Fibroblast of lung (primary cell): ENCODE results near the gene SLC39A8. TPM values are rescaled to one million over a fixed set of nuclear protein-coding genes. Genes with fewer than 3 reads are reported as not detected.
A peak's percentile ranks its signal among the peaks of the same experiment; 100 is the strongest.

Source experiments
- DNase-seq, 2 donors: peaks; one replicate each; pipeline versions ENCODE4 v3.0.0 to v3.0.0-alpha.2; 2010; ENCODE audit warnings: low read depth in 2 of 2
- H2AFZ ChIP-seq: 2 replicates; pipeline ENCODE4 v1.5.1; 2012; ENCODE audit warnings: low read length, control low read depth, inconsistent platforms
- H3K27ac ChIP-seq: 2 replicates; pipeline ENCODE4 v1.5.1; 2011; ENCODE audit warnings: low read length, control low read depth; ENCODE audit not compliant: insufficient read depth
- H3K27me3 ChIP-seq: 2 replicates; pipeline ENCODE4 v1.5.1; 2011; ENCODE audit warnings: mild to moderate bottlenecking, low read length; ENCODE audit not compliant: control insufficient read depth, insufficient read depth
- H3K36me3 ChIP-seq: 2 replicates; pipeline ENCODE4 v1.5.1; 2011; ENCODE audit warnings: low read length; ENCODE audit not compliant: control insufficient read depth, insufficient read depth
- H3K4me1 ChIP-seq: 2 replicates; pipeline ENCODE4 v1.5.1; 2011; ENCODE audit warnings: low read length; ENCODE audit not compliant: control insufficient read depth, insufficient read depth; ENCODE audit errors: extremely low read depth
- H3K4me2 ChIP-seq: 2 replicates; pipeline ENCODE4 v1.5.1; 2011; ENCODE audit warnings: low read length, control low read depth; ENCODE audit not compliant: insufficient read depth; ENCODE audit errors: extremely low read depth
- H3K4me3 ChIP-seq, 4 experiments: fragments of 200-600 bp in 1 of 4; sonication (generic) in 1 of 4; replicated peaks in 1 of 4; 2 replicates each; pipeline ENCODE4 v1.5.1; 2011 to 2016; ENCODE audit warnings: low read length in 4 of 4, low read depth in 3 of 4, mild to moderate bottlenecking in 3 of 4, control low read depth in 2 of 4, inconsistent platforms in 1 of 4, mixed read lengths in 1 of 4; ENCODE audit not compliant: insufficient read depth in 1 of 4; ENCODE audit errors: control extremely low read depth in 1 of 4
- H3K79me2 ChIP-seq: 2 replicates; pipeline ENCODE4 v1.5.1; 2012; ENCODE audit warnings: mild to moderate bottlenecking, low read length, inconsistent platforms; ENCODE audit not compliant: control insufficient read depth, insufficient read depth
- H3K9ac ChIP-seq: 2 replicates; pipeline ENCODE4 v1.5.1; 2011; ENCODE audit warnings: mild to moderate bottlenecking, low read length, control low read depth; ENCODE audit not compliant: insufficient read depth
- H3K9me3 ChIP-seq: 2 replicates; pipeline ENCODE4 v1.5.1; 2012; ENCODE audit warnings: low read depth, low read length; ENCODE audit not compliant: control insufficient read depth, insufficient read depth
- H4K20me1 ChIP-seq: 2 replicates; pipeline ENCODE4 v1.5.1; 2011; ENCODE audit warnings: low read length; ENCODE audit not compliant: control insufficient read depth, insufficient read depth; ENCODE audit errors: extremely low read depth
- EZH2 ChIP-seq: IDR thresholded peaks from 2 replicates; pipeline ENCODE4 v1.5.1; 2012; ENCODE audit warnings: low read length, control low read depth, mild to moderate bottlenecking; ENCODE audit errors: missing control alignments
- polyA plus RNA-seq, 2 donors: library from polyadenylated mRNA; depleted of rRNA in 1 of 2; stranded (reverse) in 1 of 2; unstranded in 1 of 2; fragments of >200 nt; gene quantifications; 2 replicates each; pipeline ENCODE4 v1.2.1, GENCODE V29; 2011 to 2012; ENCODE audit warnings: missing spikeins in 1 of 2
- total RNA-seq: library from RNA; depleted of rRNA; stranded (reverse); fragments of >200 nt; gene quantifications from 2 replicates; pipeline ENCODE4 v1.2.1, GENCODE V29; 2014
- TF ChIP-seq, protein P1 (sequence below), 2 donors: IDR thresholded peaks in 1 of 2; conservative IDR thresholded peaks in 1 of 2; 1 replicate in 1 of 2; 2 replicates in 1 of 2; pipeline ENCODE4 v1.5.1; 2011 to 2012; ENCODE audit warnings: low read length in 2 of 2, control low read depth in 1 of 2, inconsistent platforms in 1 of 2, low read depth in 1 of 2, mild to moderate bottlenecking in 1 of 2

Gene SLC39A8
- total and polyA plus RNA-seq, 2 donors (not counting 1 experiment from before 2014, with no cell fraction given) = 0.72 to 4.5 TPM

DNA sequence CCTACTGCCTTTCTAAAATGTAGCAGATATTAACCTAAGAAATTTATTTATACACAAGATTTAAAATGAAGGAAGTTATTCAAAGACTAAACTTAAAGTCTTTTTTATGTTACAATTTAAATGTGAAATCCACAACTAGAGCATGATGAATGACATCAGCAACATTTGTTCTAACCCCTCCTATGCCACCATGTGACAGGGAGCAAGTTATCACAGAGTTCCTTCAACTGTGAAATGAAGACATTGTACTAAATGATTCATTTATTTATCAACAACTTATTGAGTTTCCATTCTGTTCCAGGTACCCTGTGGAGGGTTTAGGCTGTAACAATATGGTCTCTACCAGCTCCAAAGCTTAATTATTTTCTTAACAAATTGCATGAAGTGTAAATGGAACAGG, 76.9 kb downstream of the SLC39A8 start:
- H3K36me3 ChIP-seq = no peaks in the 10 kb centered on the region
- no peaks in the 10 kb centered on the region for H3K79me2 ChIP-seq
- no peak for TF ChIP-seq EZH2
- TF ChIP-seq, protein P1, sequence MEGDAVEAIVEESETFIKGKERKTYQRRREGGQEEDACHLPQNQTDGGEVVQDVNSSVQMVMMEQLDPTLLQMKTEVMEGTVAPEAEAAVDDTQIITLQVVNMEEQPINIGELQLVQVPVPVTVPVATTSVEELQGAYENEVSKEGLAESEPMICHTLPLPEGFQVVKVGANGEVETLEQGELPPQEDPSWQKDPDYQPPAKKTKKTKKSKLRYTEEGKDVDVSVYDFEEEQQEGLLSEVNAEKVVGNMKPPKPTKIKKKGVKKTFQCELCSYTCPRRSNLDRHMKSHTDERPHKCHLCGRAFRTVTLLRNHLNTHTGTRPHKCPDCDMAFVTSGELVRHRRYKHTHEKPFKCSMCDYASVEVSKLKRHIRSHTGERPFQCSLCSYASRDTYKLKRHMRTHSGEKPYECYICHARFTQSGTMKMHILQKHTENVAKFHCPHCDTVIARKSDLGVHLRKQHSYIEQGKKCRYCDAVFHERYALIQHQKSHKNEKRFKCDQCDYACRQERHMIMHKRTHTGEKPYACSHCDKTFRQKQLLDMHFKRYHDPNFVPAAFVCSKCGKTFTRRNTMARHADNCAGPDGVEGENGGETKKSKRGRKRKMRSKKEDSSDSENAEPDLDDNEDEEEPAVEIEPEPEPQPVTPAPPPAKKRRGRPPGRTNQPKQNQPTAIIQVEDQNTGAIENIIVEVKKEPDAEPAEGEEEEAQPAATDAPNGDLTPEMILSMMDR (conservative IDR thresholded peaks at IDR 0.05 in 1 of 2, IDR thresholded peaks at IDR 0.05 in 1 of 2; ENCODE audit: low read depth in 1 of 2, low read length in 2 of 2) = no peak
- H3K4me2 ChIP-seq = no peak overlapping the region
- no peak overlapping the region for H3K4me3 ChIP-seq
- no peak overlapping the region for H3K9ac ChIP-seq
- no peaks in the 10 kb centered on the region for H4K20me1 ChIP-seq
- H2AFZ ChIP-seq = no peak overlapping the region
- H3K4me1 ChIP-seq = no peaks in the 10 kb centered on the region
- no peaks in the 10 kb centered on the region for H3K9me3 ChIP-seq
- no peaks in the 10 kb centered on the region for H3K27me3 ChIP-seq
- DNase-seq = no peak
- H3K27ac ChIP-seq = no peak overlapping the region

DNA sequence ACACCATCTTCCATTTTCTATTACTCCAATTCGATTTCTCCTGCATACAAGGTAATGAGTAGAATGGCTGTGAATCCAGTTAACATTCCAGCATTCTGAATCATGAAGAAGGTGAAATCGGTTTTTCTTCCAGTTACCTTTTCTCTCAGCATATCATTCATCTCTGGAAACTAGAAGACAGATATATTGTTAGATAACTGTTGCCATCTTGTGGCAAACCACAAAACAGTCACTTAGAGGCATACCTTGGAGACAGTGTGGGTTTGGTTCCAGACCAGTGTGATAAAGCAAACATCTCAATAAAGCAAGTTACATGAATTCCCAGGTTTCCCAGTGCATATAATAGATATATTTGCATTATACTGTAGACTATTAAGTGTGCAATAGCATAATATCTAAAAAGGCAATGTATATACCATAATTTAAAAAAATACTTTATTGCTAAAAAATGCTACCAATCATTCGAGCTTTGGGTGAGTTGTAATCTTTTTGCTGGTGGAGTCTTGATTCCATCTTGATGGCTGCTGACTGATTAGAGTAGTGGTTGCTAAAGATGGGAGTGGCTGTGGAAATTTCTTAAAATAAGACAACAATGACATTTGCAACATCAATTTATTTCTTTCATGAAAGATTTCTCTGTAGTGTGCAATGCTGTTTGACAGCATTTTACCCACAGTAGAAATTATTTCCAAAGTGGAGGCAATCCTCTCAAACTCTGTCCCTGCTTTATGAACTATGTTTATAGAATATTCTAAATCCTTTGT, 82.1 kb downstream of the SLC39A8 start:
- Histone ChIP-seq H3K9ac (no peak overlapping the region), H3K36me3 (no peaks in the 10 kb centered on the region), H3K27ac (no peak overlapping the region), H4K20me1 (no peaks in the 10 kb centered on the region), H2AFZ (no peak overlapping the region), H3K79me2 (no peaks in the 10 kb centered on the region), H3K9me3 (no peaks in the 10 kb centered on the region), H3K4me1 (no peaks in the 10 kb centered on the region), H3K27me3 (no peaks in the 10 kb centered on the region), H3K4me2 (no peak overlapping the region), H3K4me3 (no peak overlapping the region)
- TF ChIP-seq, protein P1 (conservative IDR thresholded peaks at IDR 0.05 in 1 of 2, IDR thresholded peaks at IDR 0.05 in 1 of 2; ENCODE audit: low read depth in 1 of 2, low read length in 2 of 2) = peak; percentile 48 to 52
- no peak for TF ChIP-seq EZH2
- peak; percentile 45 to 64 for DNase-seq

DNA sequence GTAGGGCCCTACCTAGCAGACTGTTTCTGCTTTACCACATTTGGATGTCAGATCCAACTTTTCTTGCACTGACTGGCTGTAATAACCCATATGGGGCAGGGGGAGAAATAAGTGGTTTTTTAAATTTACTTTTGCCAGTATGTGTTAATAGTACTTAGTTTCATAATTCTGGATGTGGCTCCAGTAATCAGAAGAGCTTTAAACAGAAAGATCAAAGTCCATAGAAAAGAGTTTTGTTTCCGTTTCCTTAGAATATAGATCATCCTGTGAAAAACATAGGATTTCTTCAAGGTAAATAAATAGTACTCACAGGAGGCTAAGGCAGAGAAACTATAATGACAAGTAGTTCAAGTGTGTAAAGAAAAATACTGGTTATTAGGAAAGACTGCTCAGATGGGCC, 85.6 kb downstream of the SLC39A8 start:
- Histone ChIP-seq H3K36me3 (no peaks in the 10 kb centered on the region), H3K27me3 (no peaks in the 10 kb centered on the region), H3K27ac (no peak overlapping the region), H3K9me3 (no peaks in the 10 kb centered on the region), H3K79me2 (no peaks in the 10 kb centered on the region), H3K9ac (no peak overlapping the region), H2AFZ (no peak overlapping the region), H4K20me1 (no peaks in the 10 kb centered on the region), H3K4me2 (no peak overlapping the region), H3K4me1 (no peaks in the 10 kb centered on the region), H3K4me3 (no peak overlapping the region)
- DNase-seq = no peak
- TF ChIP-seq EZH2 = no peak
- TF ChIP-seq, protein P1 (conservative IDR thresholded peaks at IDR 0.05 in 1 of 2, IDR thresholded peaks at IDR 0.05 in 1 of 2; ENCODE audit: low read depth in 1 of 2, low read length in 2 of 2) = no peak
